ENCODE results near the gene TPM1. TPM values are rescaled to one million over a fixed set of nuclear protein-coding genes. Genes with fewer than 3 reads are reported as not detected.
A peak's percentile ranks its signal among the peaks of the same experiment; 100 is the strongest.

Gene TPM1
- total RNA-seq, 1 experiment from 2014 or later: 192 TPM

DNA sequence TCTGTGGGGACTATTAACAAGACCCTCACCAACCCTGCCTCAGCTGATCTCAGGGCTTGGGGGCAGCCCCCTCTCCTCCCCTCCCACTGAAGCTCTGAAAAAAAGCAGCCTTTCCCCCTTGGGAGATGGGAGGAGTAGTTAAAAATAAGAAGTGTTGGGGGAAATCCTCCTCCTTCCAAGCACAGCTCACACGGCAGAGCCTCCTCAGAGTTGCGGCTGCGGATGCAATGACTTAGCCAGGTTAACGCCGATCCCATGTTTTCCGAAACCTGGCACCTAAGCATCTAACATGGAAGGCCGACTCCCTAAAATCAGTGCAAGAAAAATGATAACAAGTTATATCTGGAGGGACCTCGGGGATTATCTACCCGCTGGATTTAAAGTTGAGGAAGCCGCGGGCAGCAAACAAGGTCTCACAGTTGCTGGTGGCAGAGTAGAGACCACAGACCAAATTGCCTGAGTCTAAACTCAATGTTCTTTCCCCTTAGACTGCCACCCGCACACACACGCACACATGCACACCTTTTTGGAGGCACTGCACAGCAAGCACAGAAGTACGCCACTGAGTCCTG lies 1.1 kb upstream of the TPM1 start:
- no peak for DNase-seq (ENCODE audit: low read depth)

- DNase-seq (ENCODE audit: low read depth): no peak
Measured at GRCh38 chr15:63042877-63043334, 359 bp downstream of the TPM1 start.

GRCh38 chr15:63043335-63044076 lies 959 bp downstream of the TPM1 start:
- no peak for DNase-seq (ENCODE audit: low read depth)

GRCh38 chr15:63044077-63044644 lies 1.6 kb downstream of the TPM1 start:
- DNase-seq (ENCODE audit: low read depth): no peak

- peak; percentile 40 for DNase-seq (ENCODE audit: low read depth)
Measured at GRCh38 chr15:63044645-63045464, 2.3 kb downstream of the TPM1 start.

DNA sequence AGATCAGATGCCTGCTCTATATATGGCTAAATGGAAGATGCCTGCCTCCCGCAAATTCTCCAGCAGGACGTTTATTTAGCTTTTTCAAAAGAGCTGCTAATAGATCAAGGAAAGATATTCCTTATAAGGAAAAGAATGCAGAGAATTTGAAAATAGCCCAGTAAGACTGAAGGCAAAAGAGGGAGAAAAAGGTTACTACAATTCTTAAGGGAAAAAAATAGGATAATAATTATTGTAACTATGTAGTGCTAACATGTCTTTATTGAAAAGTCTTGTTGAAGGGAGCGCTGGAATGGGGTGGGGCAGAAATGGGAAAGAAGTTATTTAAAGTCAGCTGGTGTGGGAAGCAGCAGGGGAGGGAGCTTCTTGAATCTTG lies 2.9 kb downstream of the TPM1 start:
- peak; percentile 44 for DNase-seq (ENCODE audit: low read depth)

DNA sequence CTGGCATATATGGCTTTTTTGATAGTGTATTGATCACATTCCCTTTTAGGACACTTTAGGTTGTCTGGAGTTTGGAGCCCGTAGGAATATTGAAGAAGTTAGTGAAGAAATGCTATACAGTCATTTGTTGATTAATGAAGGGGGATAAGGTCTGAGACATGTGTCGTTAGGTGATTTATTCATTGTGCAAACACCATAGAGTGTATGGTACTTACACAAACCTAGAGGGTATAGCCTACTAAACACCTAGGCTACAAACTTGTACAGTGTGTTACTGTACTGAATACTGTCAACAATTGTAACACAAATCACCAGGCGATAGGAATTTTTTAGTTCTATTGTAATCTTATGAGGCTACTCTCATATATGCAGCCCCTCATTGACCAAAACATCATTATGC lies 3.3 kb downstream of the TPM1 start:
- no peak for DNase-seq (ENCODE audit: low read depth)

DNA sequence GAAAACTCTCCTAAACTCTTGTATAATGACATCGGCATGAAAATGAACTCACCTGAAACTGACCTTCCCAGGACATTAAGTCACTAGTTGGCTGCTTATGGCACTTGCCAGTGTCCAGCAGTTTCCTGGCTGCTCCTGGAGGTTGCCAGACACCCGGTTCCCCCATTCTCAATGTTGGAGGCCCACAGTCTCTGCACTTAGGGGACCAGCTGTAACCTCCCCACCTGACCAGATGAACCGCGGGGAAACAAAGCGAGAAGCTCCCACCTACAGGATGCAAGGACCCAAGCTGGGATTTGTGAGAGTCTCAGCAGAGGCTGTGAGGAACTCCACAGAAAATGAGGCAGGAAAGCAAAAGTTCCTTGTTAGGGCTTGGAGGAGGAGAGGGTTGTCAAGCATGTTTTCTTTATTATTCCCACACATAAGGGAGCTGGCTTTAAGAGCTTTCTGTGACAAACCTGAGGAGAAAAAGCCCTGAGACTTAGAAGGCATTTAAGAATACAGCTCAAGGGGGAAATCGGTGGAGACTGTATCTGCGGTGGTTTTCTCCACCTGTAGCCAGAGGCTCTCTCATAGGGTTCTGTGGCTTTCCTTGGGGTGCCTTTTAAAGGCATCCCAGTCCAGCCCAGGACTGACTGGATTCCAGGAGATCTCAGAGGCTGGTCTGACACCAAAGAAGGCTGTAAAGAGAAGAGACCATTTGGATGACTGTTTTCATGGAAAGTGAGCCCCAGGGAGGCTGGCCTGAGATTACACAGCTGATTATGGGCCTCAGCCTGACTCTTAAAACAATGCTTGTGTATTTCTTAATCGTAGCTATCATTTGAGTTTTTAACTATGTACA lies 4.6 kb downstream of the TPM1 start:
- DNase-seq (ENCODE audit: low read depth): no peak

DNA sequence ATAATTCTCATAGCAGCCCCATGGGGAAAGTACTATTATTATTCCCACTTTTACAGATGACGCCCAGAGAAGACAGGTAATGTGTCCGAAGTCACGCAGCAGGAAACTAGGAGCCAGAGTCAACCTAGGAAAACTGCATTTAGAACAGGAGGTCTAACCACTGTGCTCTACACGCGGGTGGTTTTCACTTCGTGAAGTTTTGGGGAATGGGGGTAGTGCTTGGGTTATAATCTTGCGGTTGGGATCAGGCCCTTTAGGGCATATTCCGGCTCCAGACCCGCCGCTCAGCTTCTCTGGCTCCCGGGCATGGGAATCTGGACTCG lies 5.2 kb downstream of the TPM1 start:
- DNase-seq (ENCODE audit: low read depth): no peak

DNA sequence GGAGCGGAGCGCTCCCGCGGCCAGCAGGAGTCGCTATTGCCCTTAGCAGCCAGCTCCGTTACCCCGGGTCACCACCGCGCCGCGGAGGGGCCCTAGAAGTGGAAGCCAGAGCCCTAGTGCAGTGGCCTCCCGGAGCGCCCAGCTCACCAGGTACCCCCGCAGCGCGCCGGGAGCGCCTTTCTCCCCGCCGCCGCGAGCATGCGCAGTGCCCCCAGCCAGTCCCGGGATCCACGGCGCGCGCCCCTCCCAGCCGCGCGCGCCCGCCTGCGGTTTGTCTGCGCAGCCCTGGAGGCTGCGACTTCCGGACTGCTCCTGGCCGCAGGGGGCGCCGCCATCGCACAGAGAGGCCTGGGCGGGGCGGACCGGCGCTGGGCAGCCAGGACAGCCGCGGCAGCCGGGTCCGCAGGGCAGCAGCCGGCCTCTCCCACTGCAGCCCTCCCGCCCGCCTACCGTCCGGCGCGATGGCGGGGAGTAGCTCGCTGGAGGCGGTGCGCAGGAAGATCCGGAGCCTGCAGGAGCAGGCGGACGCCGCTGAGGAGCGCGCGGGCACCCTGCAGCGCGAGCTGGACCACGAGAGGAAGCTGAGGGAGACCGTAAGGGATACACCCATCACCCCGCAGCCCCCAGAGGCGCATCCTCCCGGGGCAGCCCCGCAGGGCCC lies 5.7 kb downstream of the TPM1 start:
- peak; percentile 92 for DNase-seq (ENCODE audit: low read depth)

DNA sequence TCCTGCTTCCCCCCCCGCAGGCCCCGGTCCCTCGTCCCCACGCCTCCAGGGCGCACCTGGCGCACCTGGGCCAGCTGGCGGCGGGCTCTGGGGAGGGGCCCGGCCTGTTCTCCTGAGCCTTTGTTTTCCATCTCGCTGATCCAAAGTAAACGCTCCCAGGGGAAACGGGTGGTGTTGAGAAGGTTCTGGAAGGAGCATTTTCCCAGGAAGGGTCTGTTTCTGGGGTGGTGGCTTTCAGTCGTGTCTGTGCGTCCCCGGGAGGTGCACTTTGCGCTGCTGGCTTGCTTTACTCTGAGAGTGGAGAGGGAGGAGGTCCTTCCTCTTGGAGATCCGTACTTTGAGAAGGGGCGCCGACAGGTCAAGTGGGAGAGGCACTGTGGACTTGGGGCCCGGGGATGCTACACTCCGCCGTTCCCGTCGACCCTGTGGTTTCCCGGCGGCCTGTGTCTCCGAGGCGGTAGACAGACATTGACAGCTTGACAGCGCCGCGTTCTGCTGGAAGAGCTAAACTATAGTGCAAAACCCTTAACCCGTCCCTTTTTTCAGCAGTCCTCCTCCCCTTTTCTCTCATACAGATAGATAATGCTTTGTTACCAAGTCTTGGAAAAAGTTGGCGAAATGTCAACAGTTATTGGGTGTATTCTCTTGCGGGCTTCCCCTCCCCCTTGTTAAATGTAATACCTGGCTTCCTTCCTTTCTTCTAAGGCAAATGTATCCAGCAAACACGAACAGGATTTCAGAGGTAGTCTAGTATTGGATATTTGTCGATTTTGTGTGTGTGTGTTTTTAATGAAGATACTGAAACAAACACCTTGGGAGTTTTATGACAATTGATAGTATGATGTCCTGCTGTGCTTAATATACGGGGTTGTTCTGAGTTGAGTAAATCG lies 6.5 kb downstream of the TPM1 start:
- peak; percentile 41 for DNase-seq (ENCODE audit: low read depth)

DNA sequence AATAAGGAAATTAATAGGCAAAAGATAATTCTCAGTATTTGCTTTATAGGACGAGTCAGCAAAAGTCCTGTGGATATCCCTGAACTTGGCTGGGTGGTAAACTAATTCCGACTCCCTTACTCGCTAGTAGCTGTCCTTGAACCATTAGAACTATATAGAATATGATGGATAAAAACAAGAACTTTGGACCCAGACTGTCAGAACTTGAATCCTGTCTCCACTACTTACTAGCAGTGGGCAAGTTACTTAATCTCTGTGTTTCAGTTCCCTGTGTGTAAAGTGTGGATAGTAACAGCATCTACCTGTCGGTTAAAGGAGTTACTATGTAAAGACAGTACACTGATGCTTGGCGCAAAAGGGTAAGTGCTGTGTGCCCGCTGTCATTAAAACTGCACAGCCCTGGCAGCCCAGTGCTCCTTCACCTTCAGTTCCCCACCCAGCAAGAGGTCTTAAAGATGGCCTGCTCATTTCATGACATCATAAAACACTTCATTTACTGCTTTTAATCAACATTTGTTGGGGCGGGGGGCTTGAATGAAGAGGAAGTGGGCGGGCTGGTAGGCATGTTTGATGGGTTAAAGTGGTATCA lies 7.3 kb downstream of the TPM1 start:
- DNase-seq (ENCODE audit: low read depth): no peak

DNA sequence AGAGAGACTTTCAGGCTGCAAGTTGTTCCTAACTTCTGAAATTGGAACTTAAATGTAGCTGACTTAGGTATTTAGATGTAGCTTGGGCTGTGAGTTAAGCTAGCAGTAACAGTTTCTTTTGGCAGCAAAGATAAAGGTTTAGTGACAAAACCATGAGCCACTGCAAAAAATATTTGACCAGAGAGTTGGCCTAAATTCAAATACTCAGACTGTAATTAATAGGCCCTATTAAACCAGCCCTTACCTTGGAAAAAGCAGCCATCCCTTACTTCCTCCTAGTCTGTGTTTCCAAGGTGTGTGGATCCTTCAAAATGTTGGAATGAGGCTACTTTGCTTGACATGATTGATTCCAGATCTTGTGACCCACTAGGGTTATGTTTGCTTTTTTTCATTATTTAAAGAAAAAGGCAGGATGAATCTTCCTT lies 8.2 kb downstream of the TPM1 start:
- DNase-seq (ENCODE audit: low read depth): no peak

DNA sequence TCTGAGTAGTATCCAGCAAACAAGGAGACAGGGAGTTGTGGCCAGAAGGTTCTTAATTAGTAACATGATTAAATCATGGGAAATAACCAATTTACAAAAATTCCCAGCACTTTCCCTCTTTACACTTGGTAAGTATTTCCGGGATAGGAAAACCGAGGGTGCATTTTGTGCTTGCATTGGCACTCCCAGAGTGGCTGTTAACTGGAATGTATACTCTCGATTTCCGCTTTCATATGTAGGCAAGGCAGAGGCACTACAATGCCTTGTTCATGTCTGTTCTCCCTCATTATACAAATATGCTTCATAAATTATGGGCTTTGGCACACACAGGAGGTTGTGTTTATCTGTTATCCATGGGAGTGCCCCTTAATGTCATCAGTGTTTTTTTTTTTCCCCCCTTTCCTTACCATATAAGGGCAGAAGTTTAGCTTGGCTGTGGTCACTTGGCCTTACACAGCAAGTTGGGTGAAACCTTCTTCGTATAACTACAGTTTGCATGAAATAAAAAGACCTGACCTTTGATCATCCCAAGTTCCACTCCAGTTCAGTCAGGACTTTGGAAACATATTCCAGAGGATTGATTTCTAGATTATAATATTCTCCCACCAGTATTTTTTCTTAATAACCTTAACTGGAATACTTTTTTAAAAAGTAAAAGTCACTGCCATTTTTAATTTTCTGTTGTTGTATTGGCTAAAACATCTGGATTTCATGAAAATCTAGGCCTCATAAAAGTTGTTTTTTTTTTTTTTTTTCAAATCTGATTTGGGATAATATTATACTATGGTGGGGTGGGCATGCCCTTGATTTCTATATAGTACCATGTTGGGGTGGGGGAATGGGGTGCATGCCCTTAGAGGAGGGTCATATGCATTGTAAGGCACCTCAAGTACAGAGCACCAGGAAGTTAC lies 8.9 kb downstream of the TPM1 start:
- DNase-seq (ENCODE audit: low read depth): no peak

DNA sequence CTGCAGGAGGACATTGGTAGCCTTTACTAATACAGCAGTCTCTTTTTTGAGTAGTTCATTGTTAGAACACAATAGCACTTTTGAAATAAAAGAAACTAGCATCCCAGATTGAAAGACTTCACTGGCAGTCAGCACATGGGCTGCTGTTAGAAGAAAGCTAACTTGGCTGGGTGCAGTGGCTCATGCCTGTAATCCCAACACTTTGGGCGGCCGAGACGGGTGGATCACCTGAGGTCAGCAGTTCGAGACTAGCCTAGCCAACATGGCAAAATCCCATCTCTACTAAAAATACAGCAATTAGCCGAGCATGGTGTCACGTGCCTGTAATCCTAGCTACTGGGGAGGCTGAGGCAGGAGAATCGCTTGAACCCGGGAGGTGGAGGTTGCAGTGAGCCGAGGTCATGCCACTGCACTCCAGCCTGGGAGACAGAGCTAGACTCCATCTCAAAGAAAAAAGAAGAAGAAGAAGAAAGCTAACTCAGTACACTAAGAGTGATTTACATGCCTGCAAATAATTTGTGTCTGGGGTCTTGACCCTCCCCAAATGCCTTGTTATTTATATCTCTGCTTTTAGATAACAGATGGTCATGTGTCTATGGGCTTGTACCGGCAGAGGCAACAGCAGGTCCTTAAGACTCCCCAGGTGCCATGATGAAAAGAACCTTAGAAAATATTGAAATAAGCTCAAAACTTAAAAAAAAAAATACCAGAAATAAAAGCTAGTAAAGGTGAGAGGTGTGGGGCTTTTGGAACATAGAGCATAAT lies 9.7 kb downstream of the TPM1 start:
- no peak for DNase-seq (ENCODE audit: low read depth)

DNA sequence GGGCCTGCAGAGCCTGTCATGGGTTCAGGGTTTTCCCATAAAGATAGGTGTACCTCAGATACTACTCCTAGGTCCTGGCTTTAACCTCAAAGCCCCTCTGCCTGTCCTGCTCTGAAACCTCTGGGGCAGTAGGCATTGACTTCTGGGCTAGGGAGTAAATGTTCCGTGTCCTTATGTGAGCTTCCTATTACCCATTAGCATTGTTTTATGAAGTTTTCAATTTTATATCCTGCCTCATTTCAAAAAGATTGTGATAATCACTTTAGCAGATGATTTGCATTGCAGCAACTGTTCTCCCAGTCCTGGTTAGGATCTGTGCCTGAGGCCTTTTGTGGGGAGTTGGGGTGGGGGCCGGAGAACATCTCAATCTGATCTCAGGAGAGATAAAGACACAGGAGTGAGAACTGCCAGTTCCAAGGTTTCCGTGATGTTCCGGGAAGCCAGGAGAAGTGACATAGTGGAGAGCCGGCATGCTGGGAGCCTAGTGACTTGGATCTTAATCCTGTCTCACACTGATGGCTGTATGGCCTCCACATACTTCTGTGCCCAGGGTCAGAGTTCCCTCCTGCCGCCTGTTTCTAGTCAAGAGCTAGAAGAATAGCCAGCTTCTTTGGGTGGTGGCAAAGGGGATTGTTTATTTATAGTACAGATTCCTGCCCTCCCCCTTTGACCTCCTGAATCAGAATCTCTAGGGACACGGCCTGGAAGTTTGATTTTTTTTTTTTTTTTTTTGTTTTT lies 10.6 kb downstream of the TPM1 start:
- DNase-seq (ENCODE audit: low read depth): peak; percentile 78

DNA sequence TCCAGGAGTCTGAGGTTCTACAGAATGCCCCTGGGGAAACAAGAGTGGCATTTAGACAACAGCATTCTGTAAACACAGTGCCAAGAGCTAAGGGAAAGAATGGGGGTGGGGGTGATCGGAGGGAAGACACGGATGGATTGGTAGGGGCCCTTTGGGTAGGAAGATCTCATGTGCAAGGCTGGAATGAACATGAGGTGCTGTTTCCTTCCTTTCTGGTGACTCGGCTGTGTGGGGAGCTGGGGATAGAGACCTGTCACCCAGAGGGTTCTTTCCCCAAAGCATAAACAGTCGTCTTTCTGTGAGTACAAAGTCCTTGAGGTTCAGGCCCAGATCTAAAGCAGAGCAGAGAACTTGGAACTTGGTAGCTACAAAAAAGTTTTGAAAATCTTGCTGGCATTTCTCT lies 11.7 kb downstream of the TPM1 start:
- DNase-seq (ENCODE audit: low read depth): no peak

Measured in LHCN-M2 (cell line).